DND-41 (cell line): Measurements from ENCODE around the gene GRIK4.

ENCODE experiments used
- ATAC-seq: fragments of 200-7000 bp; cut with Tn5 transposase; 3 replicates; pipeline ENCODE4 v1.9.1; 2021; ENCODE audit warnings: low read depth; ENCODE audit not compliant: insufficient read depth
- DNase-seq: peaks from one replicate; pipeline ENCODE4 v3.0.0-alpha.2; 2020
- H2AFZ ChIP-seq: 2 replicates; pipeline ENCODE4 v1.6.0; 2012; ENCODE audit warnings: low read depth, low read length
- H3K27ac ChIP-seq: 2 replicates; pipeline ENCODE4 v1.5.1; 2012; ENCODE audit warnings: low read length, inconsistent platforms
- H3K27me3 ChIP-seq: fragments of 200-600 bp; sonication (generic); 2 replicates; pipeline ENCODE4 v1.6.0; 2012; ENCODE audit warnings: low read length, mild to moderate bottlenecking, inconsistent platforms; ENCODE audit not compliant: insufficient read depth, poor library complexity
- H3K36me3 ChIP-seq: 2 replicates; pipeline ENCODE4 v1.5.1; 2012; ENCODE audit warnings: low read length, inconsistent platforms; ENCODE audit not compliant: insufficient read depth
- H3K4me1 ChIP-seq: 2 replicates; pipeline ENCODE4 v1.5.1; 2012; ENCODE audit warnings: mild to moderate bottlenecking, low read length; ENCODE audit not compliant: insufficient read depth
- H3K4me2 ChIP-seq: 2 replicates; pipeline ENCODE4 v1.6.0; 2012; ENCODE audit warnings: mild to moderate bottlenecking, moderate library complexity, low read length, inconsistent platforms; ENCODE audit not compliant: insufficient read depth
- H3K4me3 ChIP-seq, 2 experiments: fragments of 200-600 bp in 1 of 2; shearing (Covaris generic) in 1 of 2; 2 replicates each; pipeline ENCODE4 v1.5.1; 2012 to 2016; ENCODE audit warnings: inconsistent platforms in 2 of 2, low read length in 2 of 2, mild to moderate bottlenecking in 2 of 2, low read depth in 1 of 2, moderate library complexity in 1 of 2
- H3K79me2 ChIP-seq: 2 replicates; pipeline ENCODE4 v1.6.0; 2012; ENCODE audit warnings: low read length, inconsistent platforms; ENCODE audit not compliant: insufficient read depth
- H3K9ac ChIP-seq: 2 replicates; pipeline ENCODE4 v1.6.0; 2012; ENCODE audit warnings: low read depth, mild to moderate bottlenecking, inconsistent platforms, low read length, moderate library complexity
- H3K9me3 ChIP-seq: 2 replicates; pipeline ENCODE4 v1.5.1; 2012; ENCODE audit warnings: low read length, moderate library complexity, mild to moderate bottlenecking, inconsistent platforms; ENCODE audit not compliant: insufficient read depth, severe bottlenecking
- H4K20me1 ChIP-seq: 2 replicates; pipeline ENCODE4 v1.6.0; 2012; ENCODE audit warnings: low read length; ENCODE audit not compliant: insufficient read depth
- EZH2 ChIP-seq: IDR thresholded peaks from 3 replicates; pipeline ENCODE4 v1.6.1; 2012; ENCODE audit warnings: borderline replicate concordance, low read depth, mild to moderate bottlenecking, moderate library complexity, low read length, inconsistent platforms; ENCODE audit not compliant: severe bottlenecking
- TF ChIP-seq, protein P1 (sequence below): IDR thresholded peaks from 2 replicates; pipeline ENCODE4 v1.5.1; 2012; ENCODE audit warnings: borderline replicate concordance, low read length, moderate library complexity, mild to moderate bottlenecking; ENCODE audit not compliant: poor library complexity, severe bottlenecking; ENCODE audit errors: extremely low read depth

GRIK4 gene

DNA sequence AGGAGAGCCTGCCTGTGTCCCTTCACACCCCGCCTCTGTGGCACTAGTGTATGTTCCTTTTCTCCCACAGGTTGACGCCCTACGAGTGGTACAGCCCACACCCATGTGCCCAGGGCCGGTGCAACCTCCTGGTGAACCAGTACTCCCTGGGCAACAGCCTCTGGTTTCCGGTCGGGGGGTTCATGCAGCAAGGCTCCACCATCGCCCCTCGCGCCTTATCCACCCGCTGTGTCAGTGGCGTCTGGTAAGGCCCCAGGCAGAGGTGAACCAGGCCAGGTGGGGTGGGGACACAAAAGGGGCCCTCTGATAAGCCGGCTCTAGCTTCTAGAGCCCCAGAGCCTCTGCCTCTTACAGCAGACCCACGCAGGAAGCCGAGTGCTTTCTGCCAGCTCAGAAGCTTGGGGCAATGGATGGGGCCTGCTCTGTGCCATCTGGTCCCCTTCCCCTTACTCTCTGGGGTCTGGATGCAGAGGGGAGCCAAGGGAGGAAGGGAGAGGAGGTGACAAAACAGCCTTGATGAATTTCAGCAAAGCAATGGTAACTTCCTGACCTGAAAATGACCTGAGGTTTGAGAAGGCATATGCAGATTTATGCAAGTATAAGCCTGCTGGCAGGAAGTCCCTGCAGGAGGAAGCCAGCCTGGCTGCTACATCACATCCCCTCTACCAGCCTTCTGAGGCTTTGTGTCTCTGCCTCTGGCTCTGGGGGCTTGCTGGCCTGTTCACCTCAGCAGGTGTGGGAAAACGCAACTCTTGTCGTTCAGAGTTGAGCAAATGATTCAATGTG, 445.4 kb downstream of the GRIK4 start:
- Histone ChIP-seq H3K9me3 (no peaks in the 10 kb centered on the region), H3K9ac (no peak overlapping the region), H3K4me3 (no peak overlapping the region), H3K36me3 (no peaks in the 10 kb centered on the region), H4K20me1 (peaks cover 8% of the 10 kb centered on the region), H3K27ac (no peak overlapping the region), H3K4me2 (no peak overlapping the region), H2AFZ (no peak overlapping the region), H3K4me1 (no peaks in the 10 kb centered on the region), H3K27me3 (no peaks in the 10 kb centered on the region), H3K79me2 (no peaks in the 10 kb centered on the region)
- TF ChIP-seq, protein P1, sequence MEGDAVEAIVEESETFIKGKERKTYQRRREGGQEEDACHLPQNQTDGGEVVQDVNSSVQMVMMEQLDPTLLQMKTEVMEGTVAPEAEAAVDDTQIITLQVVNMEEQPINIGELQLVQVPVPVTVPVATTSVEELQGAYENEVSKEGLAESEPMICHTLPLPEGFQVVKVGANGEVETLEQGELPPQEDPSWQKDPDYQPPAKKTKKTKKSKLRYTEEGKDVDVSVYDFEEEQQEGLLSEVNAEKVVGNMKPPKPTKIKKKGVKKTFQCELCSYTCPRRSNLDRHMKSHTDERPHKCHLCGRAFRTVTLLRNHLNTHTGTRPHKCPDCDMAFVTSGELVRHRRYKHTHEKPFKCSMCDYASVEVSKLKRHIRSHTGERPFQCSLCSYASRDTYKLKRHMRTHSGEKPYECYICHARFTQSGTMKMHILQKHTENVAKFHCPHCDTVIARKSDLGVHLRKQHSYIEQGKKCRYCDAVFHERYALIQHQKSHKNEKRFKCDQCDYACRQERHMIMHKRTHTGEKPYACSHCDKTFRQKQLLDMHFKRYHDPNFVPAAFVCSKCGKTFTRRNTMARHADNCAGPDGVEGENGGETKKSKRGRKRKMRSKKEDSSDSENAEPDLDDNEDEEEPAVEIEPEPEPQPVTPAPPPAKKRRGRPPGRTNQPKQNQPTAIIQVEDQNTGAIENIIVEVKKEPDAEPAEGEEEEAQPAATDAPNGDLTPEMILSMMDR, result no peak
- TF ChIP-seq EZH2, result no peak
- peak; percentile 9 for DNase-seq
- peak; percentile 39; the same call in 1 of the 3 replicates for ATAC-seq

DNA sequence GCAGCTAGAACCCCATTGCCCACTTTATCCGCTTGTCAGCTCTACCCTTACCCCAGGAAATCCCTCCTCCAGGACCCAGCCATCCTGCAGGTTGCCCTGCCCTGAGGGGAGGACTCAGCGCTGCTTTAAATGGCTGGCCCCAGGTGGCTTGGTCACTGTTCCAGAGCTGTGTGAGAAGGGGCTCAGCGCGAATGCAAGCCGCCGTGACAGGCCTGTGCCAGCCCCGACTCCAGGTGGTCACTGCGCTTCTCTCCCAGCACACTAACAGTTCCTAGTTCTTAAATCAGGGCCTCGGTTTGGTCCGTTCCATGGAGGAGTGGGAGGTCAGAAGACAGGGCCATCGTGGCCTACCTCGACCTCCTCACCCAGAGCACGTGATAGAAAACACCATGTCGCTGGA, 446.6 kb downstream of the GRIK4 start:
- Histone ChIP-seq H3K9me3 (no peaks in the 10 kb centered on the region), H2AFZ (no peak overlapping the region), H3K4me3 (no peak overlapping the region), H3K4me2 (no peak overlapping the region), H4K20me1 (peaks cover 8% of the 10 kb centered on the region), H3K4me1 (no peaks in the 10 kb centered on the region), H3K79me2 (no peaks in the 10 kb centered on the region), H3K27ac (no peak overlapping the region), H3K36me3 (no peaks in the 10 kb centered on the region), H3K9ac (no peak overlapping the region), H3K27me3 (peaks cover under 1% of the 10 kb centered on the region)
- TF ChIP-seq, protein P1, result no peak
- TF ChIP-seq EZH2, result no peak
- DNase-seq (no peak), ATAC-seq (no peak)

DNA sequence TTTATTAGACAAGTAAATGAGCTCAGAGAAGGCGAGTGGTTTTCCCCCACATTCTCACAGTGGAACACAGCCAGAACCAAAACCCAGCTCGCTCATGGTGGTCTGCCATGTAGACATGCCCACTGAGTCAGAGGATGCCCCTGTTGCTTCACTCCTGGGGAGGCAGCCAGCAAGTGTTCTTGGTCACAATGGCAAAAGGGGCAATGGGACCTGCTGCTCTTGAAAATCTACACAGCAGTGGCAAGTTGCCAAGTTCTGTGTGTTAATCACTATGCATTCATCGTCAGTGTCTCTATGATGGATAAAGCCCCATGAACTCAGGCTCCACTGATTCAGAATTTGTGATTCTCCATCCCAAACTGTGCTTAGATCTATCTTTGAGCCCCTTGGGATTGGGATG, 447.6 kb downstream of the GRIK4 start:
- Histone ChIP-seq H3K36me3 (no peaks in the 10 kb centered on the region), H3K27me3 (peaks cover 5% of the 10 kb centered on the region), H3K9me3 (no peaks in the 10 kb centered on the region), H3K4me3 (no peak overlapping the region), H3K27ac (no peak overlapping the region), H3K9ac (no peak overlapping the region), H4K20me1 (peaks cover 8% of the 10 kb centered on the region), H3K4me2 (no peak overlapping the region), H3K4me1 (no peaks in the 10 kb centered on the region), H3K79me2 (no peaks in the 10 kb centered on the region), H2AFZ (no peak overlapping the region)
- no peak for TF ChIP-seq EZH2
- TF ChIP-seq, protein P1, result no peak
- ATAC-seq (no peak), DNase-seq (no peak)
